Measurements from ENCODE around the gene LRTM2. TPM values are rescaled to one million over a fixed set of nuclear protein-coding genes. Genes with fewer than 3 reads are reported as not detected.
A peak's percentile ranks its signal among the peaks of the same experiment; 100 is the strongest.

LRTM2 gene
- total and polyA plus RNA-seq, 12 donors, result 0.06 TPM; not detected in 11

GRCh38 chr12:1804545-1805332 is 15.6 kb upstream of the LRTM2 start:
- peak; percentile 86 to 97 (median 93) for DNase-seq
- Histone ChIP-seq H3K9me3 (replicated peaks in 1 of 3) (no peaks in the 10 kb centered on the region), H3K4me1 (replicated peaks in 1 of 2) (peaks cover 0 to 3% of the 10 kb centered on the region in 2 donors), H3K27ac (peak overlapping the region in 1 of 5 donors; percentile 10), H3K4me3 (no peak overlapping the region), H3K27me3 (no peaks in the 10 kb centered on the region), H3K36me3 (replicated peaks in 1 of 2) (no peaks in the 10 kb centered on the region)
- intact Hi-C loops (cut with DNase I), result loop anchor here in 1 of 2 donors (5.0 kb wide), 1 partner anchor 128 kb away; no protein-coding TSS in a partner anchor
- 37 to 65% (median 52%) methylated on average over 18 to 25 of the region's 25 CpGs for WGBS, 4 donors
- TF ChIP-seq, protein P1, sequence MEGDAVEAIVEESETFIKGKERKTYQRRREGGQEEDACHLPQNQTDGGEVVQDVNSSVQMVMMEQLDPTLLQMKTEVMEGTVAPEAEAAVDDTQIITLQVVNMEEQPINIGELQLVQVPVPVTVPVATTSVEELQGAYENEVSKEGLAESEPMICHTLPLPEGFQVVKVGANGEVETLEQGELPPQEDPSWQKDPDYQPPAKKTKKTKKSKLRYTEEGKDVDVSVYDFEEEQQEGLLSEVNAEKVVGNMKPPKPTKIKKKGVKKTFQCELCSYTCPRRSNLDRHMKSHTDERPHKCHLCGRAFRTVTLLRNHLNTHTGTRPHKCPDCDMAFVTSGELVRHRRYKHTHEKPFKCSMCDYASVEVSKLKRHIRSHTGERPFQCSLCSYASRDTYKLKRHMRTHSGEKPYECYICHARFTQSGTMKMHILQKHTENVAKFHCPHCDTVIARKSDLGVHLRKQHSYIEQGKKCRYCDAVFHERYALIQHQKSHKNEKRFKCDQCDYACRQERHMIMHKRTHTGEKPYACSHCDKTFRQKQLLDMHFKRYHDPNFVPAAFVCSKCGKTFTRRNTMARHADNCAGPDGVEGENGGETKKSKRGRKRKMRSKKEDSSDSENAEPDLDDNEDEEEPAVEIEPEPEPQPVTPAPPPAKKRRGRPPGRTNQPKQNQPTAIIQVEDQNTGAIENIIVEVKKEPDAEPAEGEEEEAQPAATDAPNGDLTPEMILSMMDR (IDR thresholded peaks at IDR 0.05), result no peak
- TF ChIP-seq POLR2A (IDR thresholded peaks at IDR 0.05), result no peak

- Histone ChIP-seq H3K27ac (no peak overlapping the region), H3K4me1 (replicated peaks in 1 of 2) (peaks cover 0 to 3% of the 10 kb centered on the region in 2 donors), H3K9me3 (replicated peaks in 1 of 3) (no peaks in the 10 kb centered on the region), H3K4me3 (no peak overlapping the region), H3K27me3 (no peaks in the 10 kb centered on the region), H3K36me3 (replicated peaks in 1 of 2) (no peaks in the 10 kb centered on the region)
- WGBS, 4 donors, result 91 to 94% (median 93%) methylated on average over 15 to 16 of the region's 16 CpGs
- TF ChIP-seq, protein P1 (IDR thresholded peaks at IDR 0.05), result no peak
- no peak for TF ChIP-seq POLR2A (IDR thresholded peaks at IDR 0.05)
- intact Hi-C loops (cut with DNase I), result loop anchor here in 1 of 2 donors (5.0 kb wide), 1 partner anchor 127 kb away; no protein-coding TSS in a partner anchor
- DNase-seq, result no peak
Observed at GRCh38 chr12:1805441-1806081, 14.8 kb upstream of the LRTM2 start.

DNA sequence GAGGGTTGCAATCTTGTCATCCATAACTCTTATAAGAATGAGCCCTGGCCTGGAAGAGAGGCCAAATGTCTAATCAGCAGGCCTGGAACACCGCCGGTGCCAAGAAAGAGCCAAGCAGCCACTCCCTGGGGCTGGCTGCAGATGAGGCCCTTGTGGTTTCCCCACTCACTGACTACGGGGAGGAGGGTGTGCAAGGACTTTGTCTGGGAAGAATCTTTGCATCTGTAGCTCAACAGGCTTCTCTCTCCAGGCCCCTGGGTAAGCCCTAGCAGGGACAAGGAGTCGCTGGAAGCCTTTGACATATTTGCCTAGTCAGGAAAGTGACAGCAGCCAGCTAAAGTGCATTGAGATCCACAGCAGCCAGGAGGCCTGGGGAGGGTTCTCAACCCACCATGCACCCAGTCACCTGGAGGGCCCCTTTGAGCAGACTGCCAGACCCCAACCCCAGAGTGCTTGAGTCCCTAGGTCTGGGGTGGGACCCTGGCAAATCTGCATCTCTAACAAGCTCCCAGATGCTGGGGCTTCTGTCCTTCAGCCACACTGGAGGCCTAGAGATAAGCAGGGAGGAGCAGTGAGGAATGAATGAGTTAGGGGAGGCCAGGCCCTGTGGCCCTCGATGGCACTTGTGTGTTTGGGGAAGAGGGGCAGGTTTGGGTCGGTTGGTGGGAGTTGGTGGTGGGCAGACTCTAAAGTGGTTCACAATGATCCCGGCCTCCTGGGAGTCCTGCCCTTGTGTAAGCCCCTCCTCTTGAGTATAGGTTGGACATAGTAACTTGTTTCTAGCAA is 13.9 kb upstream of the LRTM2 start:
- WGBS, 4 donors, result 64 to 86% (median 73%) methylated on average over 6 to 7 of the region's 7 CpGs
- no peak overlapping the region for H3K27ac ChIP-seq
- H3K36me3 ChIP-seq (replicated peaks in 1 of 2), result no peaks in the 10 kb centered on the region
- no peaks in the 10 kb centered on the region for H3K27me3 ChIP-seq
- no peaks in the 10 kb centered on the region for H3K9me3 ChIP-seq (replicated peaks in 1 of 3)
- intact Hi-C loops (cut with DNase I), result loop anchor here in 1 of 2 donors (5.0 kb wide), 1 partner anchor 126 kb away; no protein-coding TSS in a partner anchor
- H3K4me1 ChIP-seq (replicated peaks in 1 of 2), result peaks cover 0 to 3% of the 10 kb centered on the region in 2 donors
- no peak overlapping the region for H3K4me3 ChIP-seq
- peak in 2 of 7 donors; percentile 27 to 44 for DNase-seq
- TF ChIP-seq, protein P1 (IDR thresholded peaks at IDR 0.05), result no peak
- TF ChIP-seq POLR2A (IDR thresholded peaks at IDR 0.05), result no peak
